ENCODE results near the gene SAP30BP. TPM values are rescaled to one million over a fixed set of nuclear protein-coding genes. Genes with fewer than 3 reads are reported as not detected.

SAP30BP gene
- total and polyA plus RNA-seq, 8 donors, result 58.9 to 111 (median 101) TPM

DNA sequence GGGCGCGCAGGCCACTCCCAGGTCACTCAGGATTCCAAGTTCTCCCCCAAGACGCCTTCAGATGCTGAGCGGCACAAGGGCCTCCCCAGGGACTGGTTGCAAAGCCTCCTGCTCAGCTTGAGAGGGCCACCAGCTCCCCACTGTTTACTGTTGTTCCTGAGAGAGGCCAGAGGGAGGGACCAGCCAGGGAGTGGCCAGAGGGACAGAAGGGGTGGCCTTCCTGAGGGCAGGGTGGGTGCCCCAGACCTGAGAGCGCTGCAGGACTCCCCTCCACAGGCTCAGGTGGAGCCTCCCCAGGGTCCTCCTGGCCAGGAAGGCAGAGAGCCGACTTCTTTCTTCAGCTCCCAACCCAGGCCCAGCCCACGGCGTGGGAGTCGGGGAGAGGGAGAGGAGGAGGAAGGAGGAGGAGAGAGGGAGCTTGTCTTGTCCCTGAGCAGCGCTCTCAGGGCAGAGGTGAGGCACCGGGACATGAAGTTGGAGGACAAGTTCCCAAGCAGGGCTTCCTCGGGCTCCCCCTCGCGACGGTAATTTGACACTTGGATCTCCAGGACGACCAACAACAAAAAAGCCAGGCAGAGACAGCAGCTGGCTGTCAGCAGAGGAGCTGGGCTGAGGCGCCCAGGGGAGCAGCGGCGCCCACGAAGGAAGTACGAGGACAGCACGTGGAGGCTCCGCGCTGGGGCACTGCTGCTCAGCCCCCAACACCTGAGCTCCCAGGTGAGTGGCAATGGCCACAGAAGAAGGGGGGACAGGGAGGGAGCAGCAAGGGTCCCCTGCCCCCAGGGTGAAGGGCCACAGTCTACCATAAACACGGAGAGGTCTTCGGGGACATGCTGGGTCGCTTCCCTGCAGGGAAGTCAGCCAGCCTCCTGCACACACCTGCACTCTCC lies 33.4 kb upstream of the SAP30BP start:
- H3K9me3 ChIP-seq, result no peaks in the 10 kb centered on the region
- peak; percentile 80 for ATAC-seq
- H3K27ac ChIP-seq, result peak overlapping the region; percentile 63 to 76
- peaks cover 0 to 17% of the 10 kb centered on the region in 2 donors for H3K36me3 ChIP-seq
- intact Hi-C loops (cut with DNase I), result loop anchor here in 1 of 2 donors (10.0 kb wide), 1 partner anchor 111 kb away; no protein-coding TSS in a partner anchor
- H3K4me1 ChIP-seq, result peaks cover 12 to 41% of the 10 kb centered on the region in 2 donors
- TF ChIP-seq, protein P1, sequence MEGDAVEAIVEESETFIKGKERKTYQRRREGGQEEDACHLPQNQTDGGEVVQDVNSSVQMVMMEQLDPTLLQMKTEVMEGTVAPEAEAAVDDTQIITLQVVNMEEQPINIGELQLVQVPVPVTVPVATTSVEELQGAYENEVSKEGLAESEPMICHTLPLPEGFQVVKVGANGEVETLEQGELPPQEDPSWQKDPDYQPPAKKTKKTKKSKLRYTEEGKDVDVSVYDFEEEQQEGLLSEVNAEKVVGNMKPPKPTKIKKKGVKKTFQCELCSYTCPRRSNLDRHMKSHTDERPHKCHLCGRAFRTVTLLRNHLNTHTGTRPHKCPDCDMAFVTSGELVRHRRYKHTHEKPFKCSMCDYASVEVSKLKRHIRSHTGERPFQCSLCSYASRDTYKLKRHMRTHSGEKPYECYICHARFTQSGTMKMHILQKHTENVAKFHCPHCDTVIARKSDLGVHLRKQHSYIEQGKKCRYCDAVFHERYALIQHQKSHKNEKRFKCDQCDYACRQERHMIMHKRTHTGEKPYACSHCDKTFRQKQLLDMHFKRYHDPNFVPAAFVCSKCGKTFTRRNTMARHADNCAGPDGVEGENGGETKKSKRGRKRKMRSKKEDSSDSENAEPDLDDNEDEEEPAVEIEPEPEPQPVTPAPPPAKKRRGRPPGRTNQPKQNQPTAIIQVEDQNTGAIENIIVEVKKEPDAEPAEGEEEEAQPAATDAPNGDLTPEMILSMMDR (IDR thresholded peaks at IDR 0.05), result peak; percentile 38 to 39
- peak; percentile 86 to 96 (median 89) for DNase-seq
- no peaks in the 10 kb centered on the region for H3K27me3 ChIP-seq
- no peak overlapping the region for H3K4me3 ChIP-seq

DNA sequence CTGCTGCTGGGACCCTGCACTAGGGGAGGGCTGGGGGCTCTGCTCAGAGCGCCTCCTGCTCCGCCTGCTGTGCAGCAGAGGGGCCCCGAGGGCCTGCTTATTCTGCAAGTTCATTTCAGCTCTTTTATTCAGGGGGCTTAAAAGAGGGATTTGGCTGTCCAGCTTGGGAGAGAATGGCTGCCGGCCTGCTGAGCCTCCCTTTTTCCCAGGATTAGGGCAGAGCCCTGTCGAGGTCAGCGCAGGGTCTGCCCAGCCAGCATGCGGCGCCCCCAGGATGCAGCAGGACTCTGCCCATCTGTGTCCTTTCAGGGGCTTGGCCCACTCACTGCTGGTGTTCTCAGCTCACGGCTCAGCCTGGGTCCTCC lies 32.8 kb upstream of the SAP30BP start:
- DNase-seq, result peak in 1 of 4 donors; percentile 49
- no peaks in the 10 kb centered on the region for H3K27me3 ChIP-seq
- TF ChIP-seq, protein P1 (IDR thresholded peaks at IDR 0.05), result no peak
- H3K4me1 ChIP-seq, result peaks cover 12 to 41% of the 10 kb centered on the region in 2 donors
- H3K27ac ChIP-seq, result peak overlapping the region; percentile 60 to 63
- no peaks in the 10 kb centered on the region for H3K9me3 ChIP-seq
- peaks cover 0 to 14% of the 10 kb centered on the region in 2 donors for H3K36me3 ChIP-seq
- no peak for ATAC-seq
- H3K4me3 ChIP-seq, result no peak overlapping the region
- intact Hi-C loops (cut with DNase I), result loop anchor here in 1 of 2 donors (10.0 kb wide), 1 partner anchor 110 kb away; no protein-coding TSS in a partner anchor

DNA sequence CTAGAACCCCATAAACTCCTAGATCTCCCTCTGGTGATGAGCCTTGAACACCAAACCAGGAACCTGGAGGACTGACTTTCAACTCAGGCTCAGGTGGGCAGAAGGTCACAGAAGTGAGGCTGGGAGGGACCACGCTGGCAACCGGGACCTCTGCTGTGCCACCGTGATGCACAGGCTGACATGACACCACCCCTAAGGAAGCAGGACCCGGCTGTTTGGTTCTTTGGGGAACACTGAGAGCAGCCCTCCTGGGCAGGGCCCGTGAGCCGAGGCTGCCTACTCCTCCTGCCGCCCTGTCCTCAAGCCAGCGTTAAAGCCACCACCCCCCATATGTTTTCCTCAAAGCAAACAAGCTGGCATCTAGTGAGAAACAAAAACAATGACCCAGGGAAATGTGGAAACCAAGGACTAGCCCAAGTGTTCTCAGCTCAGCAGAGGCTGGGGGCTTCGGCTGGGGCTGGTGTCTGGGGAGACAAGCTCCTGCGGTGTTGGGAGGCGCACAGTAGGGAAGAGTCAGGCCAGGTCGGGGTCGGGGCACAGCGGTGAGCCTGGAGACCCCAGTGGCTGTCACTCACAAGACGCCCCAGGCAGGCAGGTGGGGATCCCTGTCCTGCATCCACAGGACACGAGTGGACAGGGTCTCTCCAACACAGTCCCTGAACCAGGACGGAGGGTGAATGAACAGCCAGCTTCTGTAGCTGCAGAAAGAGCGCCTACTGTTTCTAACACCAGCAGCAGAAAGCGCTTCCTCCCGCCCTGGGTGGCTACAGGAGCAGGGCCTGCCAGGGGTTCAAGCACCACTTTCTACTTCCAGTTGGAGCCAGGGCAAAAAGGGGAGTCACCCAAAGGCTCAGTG lies 32.2 kb upstream of the SAP30BP start:
- H3K27me3 ChIP-seq, result no peaks in the 10 kb centered on the region
- H3K4me1 ChIP-seq, result peaks cover 12 to 41% of the 10 kb centered on the region in 2 donors
- peak overlapping the region in 1 of 2 donors; percentile 33 for H3K27ac ChIP-seq
- no peak for ATAC-seq
- H3K9me3 ChIP-seq, result no peaks in the 10 kb centered on the region
- DNase-seq, result peak in 1 of 4 donors; percentile 71
- peaks cover 0 to 10% of the 10 kb centered on the region in 2 donors for H3K36me3 ChIP-seq
- intact Hi-C loops (cut with DNase I), result loop anchor here in 1 of 2 donors (10.0 kb wide), 1 partner anchor 110 kb away; no protein-coding TSS in a partner anchor
- TF ChIP-seq, protein P1 (IDR thresholded peaks at IDR 0.05), result no peak
- H3K4me3 ChIP-seq, result no peak overlapping the region

DNA sequence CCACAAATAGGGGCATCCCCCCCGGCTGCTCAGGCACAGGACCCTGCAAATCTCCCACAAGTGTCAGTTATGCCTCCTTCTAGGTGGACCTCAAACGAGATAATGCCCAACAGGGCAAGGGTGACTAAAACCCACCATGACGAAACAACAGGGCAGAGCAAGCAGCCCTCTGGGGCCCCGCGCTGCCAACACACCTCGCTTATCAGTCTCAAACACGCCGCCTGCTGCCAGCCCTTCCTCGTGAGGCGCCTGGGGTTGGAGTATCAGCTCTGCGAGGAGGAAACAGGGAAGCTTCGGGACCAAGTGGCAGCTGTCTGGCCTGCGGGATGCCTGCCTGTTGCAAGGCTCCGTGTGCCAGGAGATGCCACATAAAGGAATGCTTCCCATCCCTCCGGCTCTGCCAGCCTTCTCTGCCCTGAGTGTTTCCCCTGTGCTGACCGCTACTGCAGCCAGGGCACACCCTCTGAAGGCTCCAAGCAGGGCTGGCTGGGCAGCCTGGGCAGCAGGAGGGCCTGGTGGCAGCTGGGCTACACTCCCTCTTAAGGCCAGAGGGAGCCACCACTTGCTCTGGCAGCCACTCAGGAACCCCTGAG lies 31.4 kb upstream of the SAP30BP start:
- Histone ChIP-seq H3K9me3 (no peaks in the 10 kb centered on the region), H3K4me1 (peaks cover 12 to 41% of the 10 kb centered on the region in 2 donors), H3K4me3 (no peak overlapping the region), H3K27ac (peak overlapping the region in 1 of 2 donors; percentile 33), H3K36me3 (peaks cover 0 to 4% of the 10 kb centered on the region in 2 donors), H3K27me3 (no peaks in the 10 kb centered on the region)
- ATAC-seq, result peak; percentile 4
- peak in 1 of 4 donors; percentile 83 for DNase-seq
- intact Hi-C loops (cut with DNase I), result loop anchor here in 1 of 2 donors (10.0 kb wide), 1 partner anchor 109 kb away; no protein-coding TSS in a partner anchor
- TF ChIP-seq, protein P1 (IDR thresholded peaks at IDR 0.05), result no peak
